ENCODE results near the gene GTF2F1.
"Not testable (repeated sequence)": the region's sequence is repeated elsewhere in the genome, so short reads cannot be mapped to it uniquely, and the experiment has no call there.

Gene GTF2F1

GRCh38 chr19:6402837-6403608 is 10.1 kb upstream of the GTF2F1 start:
- Histone ChIP-seq H3K4me3 (replicated peaks; ENCODE audit: insufficient read depth, low read length) (no peak overlapping the region), H3K27me3 (ENCODE audit: insufficient read depth, poor library complexity, severe bottlenecking) (no peaks in the 10 kb centered on the region), H3K27ac (replicated peaks) (no peak overlapping the region)
- TF ChIP-seq REST (IDR thresholded peaks at IDR 0.05; ENCODE audit: insufficient replicate concordance, low read depth): no peak
- no peak for TF ChIP-seq CTCF (IDR thresholded peaks at IDR 0.05; ENCODE audit: insufficient read depth, low read length)
- no peak for TF ChIP-seq GABPA (IDR thresholded peaks at IDR 0.05; ENCODE audit: low read depth)
- TF ChIP-seq SPI1 (IDR thresholded peaks at IDR 0.05; ENCODE audit: borderline replicate concordance, low read depth): no peak
- no peak for TF ChIP-seq POLR2AphosphoS5 (IDR thresholded peaks at IDR 0.05; ENCODE audit: low read depth)
- no peak for DNase-seq (ENCODE audit: low read depth in 1 of 2, low spot score in 1 of 2)

DNA sequence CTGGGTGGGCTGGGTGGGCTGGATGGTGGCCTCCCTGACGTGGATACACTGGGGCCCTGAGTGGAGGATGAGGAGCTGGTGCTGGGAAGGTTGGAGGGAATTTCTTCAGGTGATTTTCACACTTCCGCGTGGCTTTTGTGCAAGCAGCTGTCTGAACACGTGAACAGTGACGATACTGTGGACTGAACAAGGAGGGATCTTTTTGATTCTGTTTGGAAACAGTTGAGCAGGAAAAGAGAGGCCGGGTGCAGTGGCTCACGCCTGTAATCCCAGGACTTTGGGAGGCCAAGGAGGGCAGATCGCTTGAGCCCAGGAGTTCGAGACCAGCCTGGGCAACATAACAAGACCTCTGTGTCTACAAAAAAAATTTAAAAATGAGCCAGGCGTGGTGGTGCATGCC is 9.1 kb upstream of the GTF2F1 start:
- Histone ChIP-seq H3K4me3 (replicated peaks; ENCODE audit: insufficient read depth, low read length) (no peak overlapping the region), H3K27me3 (ENCODE audit: insufficient read depth, poor library complexity, severe bottlenecking) (no peaks in the 10 kb centered on the region), H3K27ac (replicated peaks) (no peak overlapping the region)
- no peak for DNase-seq (ENCODE audit: low read depth in 1 of 2, low spot score in 1 of 2)
- TF ChIP-seq CTCF (IDR thresholded peaks at IDR 0.05; ENCODE audit: insufficient read depth, low read length): no peak
- TF ChIP-seq GABPA (IDR thresholded peaks at IDR 0.05; ENCODE audit: low read depth): no peak
- no peak for TF ChIP-seq SPI1 (IDR thresholded peaks at IDR 0.05; ENCODE audit: borderline replicate concordance, low read depth)
- TF ChIP-seq REST (IDR thresholded peaks at IDR 0.05; ENCODE audit: insufficient replicate concordance, low read depth): no peak
- no peak for TF ChIP-seq POLR2AphosphoS5 (IDR thresholded peaks at IDR 0.05; ENCODE audit: low read depth)

- not testable (repeated sequence) for H3K27me3 ChIP-seq (ENCODE audit: insufficient read depth, poor library complexity, severe bottlenecking); DNase-seq (ENCODE audit: low read depth in 1 of 2, low spot score in 1 of 2); H3K27ac ChIP-seq (replicated peaks); H3K4me3 ChIP-seq (replicated peaks; ENCODE audit: insufficient read depth, low read length)
Observed at GRCh38 chr19:6400062-6400944, 7.3 kb upstream of the GTF2F1 start.

- no peak for DNase-seq (ENCODE audit: low read depth in 1 of 2, low spot score in 1 of 2)
- Histone ChIP-seq H3K27ac (replicated peaks) (no peak overlapping the region), H3K27me3 (ENCODE audit: insufficient read depth, poor library complexity, severe bottlenecking) (no peaks in the 10 kb centered on the region), H3K4me3 (replicated peaks; ENCODE audit: insufficient read depth, low read length) (no peak overlapping the region)
- no peak for TF ChIP-seq GABPA (IDR thresholded peaks at IDR 0.05; ENCODE audit: low read depth)
- no peak for TF ChIP-seq SPI1 (IDR thresholded peaks at IDR 0.05; ENCODE audit: borderline replicate concordance, low read depth)
- TF ChIP-seq CTCF (IDR thresholded peaks at IDR 0.05; ENCODE audit: insufficient read depth, low read length): no peak
- no peak for TF ChIP-seq POLR2AphosphoS5 (IDR thresholded peaks at IDR 0.05; ENCODE audit: low read depth)
- no peak for TF ChIP-seq REST (IDR thresholded peaks at IDR 0.05; ENCODE audit: insufficient replicate concordance, low read depth)
Observed at GRCh38 chr19:6396305-6396704, 3.3 kb upstream of the GTF2F1 start.
